D721Med (cell line): ENCODE data around the gene SORCS1.

Source experiments
- DNase-seq: peaks from one replicate; pipeline ENCODE4 v3.0.0; 2011; ENCODE audit warnings: low spot score; ENCODE audit not compliant: insufficient read length
- FAIRE-seq: peaks from 2 replicates; lab custom pipeline; 2011; peaks lifted over from hg19 to GRCh38; lab: Jason Lieb, UNC
- CTCF ChIP-seq: IDR thresholded peaks from 2 replicates; pipeline ENCODE4 v1.5.1; 2012; ENCODE audit warnings: mild to moderate bottlenecking, control low read depth; ENCODE audit not compliant: insufficient read depth; ENCODE audit errors: missing control alignments

SORCS1 gene

GRCh38 chr10:106672517-106673175 is 491.9 kb downstream of the SORCS1 start:
- no peak for TF ChIP-seq CTCF
- no peak for DNase-seq
- FAIRE-seq, result no peak

- FAIRE-seq, result no peak
Measured at GRCh38 chr10:106661767-106662140, 502.8 kb downstream of the SORCS1 start.

GRCh38 chr10:106661133-106661766 is 503.3 kb downstream of the SORCS1 start:
- TF ChIP-seq CTCF, result no peak
- FAIRE-seq, result no peak
- DNase-seq, result no peak

More at GRCh38 chr10:106661767-106662140, 502.8 kb downstream of the SORCS1 start:
- no peak for TF ChIP-seq CTCF
- no peak for DNase-seq

GRCh38 chr10:106660550-106660949 is 504.0 kb downstream of the SORCS1 start:
- TF ChIP-seq CTCF, result no peak
- no peak for DNase-seq
- FAIRE-seq, result no peak

GRCh38 chr10:106655636-106656035 is 508.9 kb downstream of the SORCS1 start:
- DNase-seq, result no peak
- no peak for TF ChIP-seq CTCF
- FAIRE-seq, result no peak

GRCh38 chr10:106655165-106655564 is 509.3 kb downstream of the SORCS1 start:
- no peak for TF ChIP-seq CTCF
- DNase-seq, result no peak
- no peak for FAIRE-seq

GRCh38 chr10:106652279-106652678 is 512.2 kb downstream of the SORCS1 start:
- no peak for FAIRE-seq
- DNase-seq, result no peak
- TF ChIP-seq CTCF, result no peak
